ENCODE measurements around the gene RABGAP1. TPM values are rescaled to one million over a fixed set of nuclear protein-coding genes. Genes with fewer than 3 reads are reported as not detected.

Gene RABGAP1
- total RNA-seq, 4 donors from 2014 or later, result 64.3 to 116 (median 79.5) TPM

- DNase-seq (ENCODE audit: extremely low spot score), result no peak
- H3K4me3 ChIP-seq, result no peak overlapping the region
- no peak overlapping the region for H3K27ac ChIP-seq (replicated peaks in 1 of 4)
- intact Hi-C loops (cut with DNase I), result no loop called here
- H3K27me3 ChIP-seq, result no peaks in the 10 kb centered on the region
- peaks cover 0 to 27% (median 14%) of the 10 kb centered on the region in 4 donors for H3K4me1 ChIP-seq
- 88% methylated on average over 4 of the region's 4 CpGs for WGBS
- H3K36me3 ChIP-seq, result peaks cover 19 to 91% (median 56%) of the 10 kb centered on the region in 4 donors
- no peaks in the 10 kb centered on the region for H3K9me3 ChIP-seq
- TF ChIP-seq POLR2AphosphoS5 (IDR thresholded peaks at IDR 0.05) (no peak), EP300 (IDR thresholded peaks at IDR 0.05) (no peak), CTCF (IDR thresholded peaks at IDR 0.05) (no peak), POLR2A (IDR thresholded peaks at IDR 0.05; ENCODE audit: low read depth) (no peak)
These were observed 146.6 kb downstream of the RABGAP1 start for GRCh38 chr9:123087359-123087888.

GRCh38 chr9:123089040-123089439 lies 148.2 kb downstream of the RABGAP1 start:
- peak; percentile 45 for DNase-seq (ENCODE audit: extremely low spot score)
- Histone ChIP-seq H3K4me3 (no peak overlapping the region), H3K27ac (replicated peaks in 1 of 4) (peak overlapping the region in 1 of 4 donors; percentile 11), H3K36me3 (peaks cover 19 to 92% (median 61%) of the 10 kb centered on the region in 4 donors), H3K27me3 (no peaks in the 10 kb centered on the region), H3K9me3 (no peaks in the 10 kb centered on the region), H3K4me1 (peaks cover 0 to 27% (median 14%) of the 10 kb centered on the region in 4 donors)
- TF ChIP-seq CTCF (IDR thresholded peaks at IDR 0.05), result no peak
- TF ChIP-seq POLR2AphosphoS5 (IDR thresholded peaks at IDR 0.05), result no peak
- no peak for TF ChIP-seq POLR2A (IDR thresholded peaks at IDR 0.05; ENCODE audit: low read depth)
- TF ChIP-seq EP300 (IDR thresholded peaks at IDR 0.05), result no peak
- intact Hi-C loops (cut with DNase I), result no loop called here
- 100% methylated on average over 1 of the region's 1 CpG for WGBS

- peak; percentile 34 for DNase-seq (ENCODE audit: extremely low spot score)
- H3K4me3 ChIP-seq, result no peak overlapping the region
- H3K27ac ChIP-seq (replicated peaks in 1 of 4), result peak overlapping the region in 2 of 4 donors; percentile 29 to 46
- H3K4me1 ChIP-seq, result peaks cover 0 to 27% (median 14%) of the 10 kb centered on the region in 4 donors
- no peak for TF ChIP-seq POLR2A (IDR thresholded peaks at IDR 0.05; ENCODE audit: low read depth)
- TF ChIP-seq CTCF (IDR thresholded peaks at IDR 0.05), result no peak
- WGBS, result 99% methylated on average over 5 of the region's 5 CpGs
- no peaks in the 10 kb centered on the region for H3K27me3 ChIP-seq
- peaks cover 19 to 92% (median 55%) of the 10 kb centered on the region in 4 donors for H3K36me3 ChIP-seq
- no peaks in the 10 kb centered on the region for H3K9me3 ChIP-seq
- intact Hi-C loops (cut with DNase I), result loop anchor here (5.0 kb wide), 1 partner anchor 258 kb away; no protein-coding TSS in a partner anchor
These were observed 149.0 kb downstream of the RABGAP1 start for GRCh38 chr9:123089790-123090189.

- TF ChIP-seq EP300 (IDR thresholded peaks at IDR 0.05), result no peak
- no peak for TF ChIP-seq POLR2AphosphoS5 (IDR thresholded peaks at IDR 0.05)
- TF ChIP-seq CTCF (IDR thresholded peaks at IDR 0.05), result no peak
- TF ChIP-seq POLR2A (IDR thresholded peaks at IDR 0.05; ENCODE audit: low read depth), result no peak
- intact Hi-C loops (cut with DNase I), result loop anchor here (5.0 kb wide), 1 partner anchor 257 kb away; no protein-coding TSS in a partner anchor
- peaks cover 0 to 27% (median 14%) of the 10 kb centered on the region in 4 donors for H3K4me1 ChIP-seq
- no peaks in the 10 kb centered on the region for H3K9me3 ChIP-seq
- DNase-seq (ENCODE audit: extremely low spot score), result no peak
- H3K36me3 ChIP-seq, result peaks cover 19 to 90% (median 51%) of the 10 kb centered on the region in 4 donors
- 72% methylated on average over 8 of the region's 8 CpGs for WGBS
- peak overlapping the region in 2 of 4 donors; percentile 29 to 46 for H3K27ac ChIP-seq (replicated peaks in 1 of 4)
- no peak overlapping the region for H3K4me3 ChIP-seq
- no peaks in the 10 kb centered on the region for H3K27me3 ChIP-seq
These were observed 149.5 kb downstream of the RABGAP1 start for GRCh38 chr9:123090198-123090896.

Data from esophagus muscularis mucosa (tissue), 4 donors.